ENCODE measurements around the gene TAF1A. TPM values are rescaled to one million over a fixed set of nuclear protein-coding genes. Genes with fewer than 3 reads are reported as not detected.

The TAF1A gene
- total RNA-seq, 1 experiment from 2014 or later = 14.8 TPM

DNA sequence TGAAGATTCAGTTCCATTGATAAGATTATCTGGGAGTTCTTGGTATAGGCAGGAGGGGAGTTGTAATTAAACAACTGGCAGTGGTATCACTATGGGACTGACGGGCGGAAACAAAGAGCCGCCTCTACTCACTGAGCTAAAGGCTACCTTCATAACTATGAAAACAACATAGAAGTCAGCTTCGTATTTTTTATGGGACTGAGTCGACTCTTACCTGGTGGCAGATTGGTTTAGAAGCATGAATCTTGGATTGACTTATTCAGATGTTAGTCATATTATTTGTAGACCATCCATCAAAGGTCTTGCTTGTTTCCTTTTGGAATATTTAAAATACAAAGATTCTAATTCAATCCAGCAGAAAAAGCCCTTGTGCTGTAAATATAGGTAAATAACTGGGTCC, 35.6 kb downstream of the TAF1A start:
- H3K9me3 Mint-ChIP-seq (ENCODE audit: unreplicated experiment) = no peaks in the 10 kb centered on the region
- H3K36me3 Mint-ChIP-seq (ENCODE audit: insufficient read depth, unreplicated experiment) = peaks cover 5% of the 10 kb centered on the region
- H3K4me1 Mint-ChIP-seq (ENCODE audit: low read depth, unreplicated experiment) = no peaks in the 10 kb centered on the region
- intact Hi-C loops (cut with micrococcal nuclease; ENCODE audit: unreplicated experiment) = no loop called here
- TF ChIP-seq, protein P1, sequence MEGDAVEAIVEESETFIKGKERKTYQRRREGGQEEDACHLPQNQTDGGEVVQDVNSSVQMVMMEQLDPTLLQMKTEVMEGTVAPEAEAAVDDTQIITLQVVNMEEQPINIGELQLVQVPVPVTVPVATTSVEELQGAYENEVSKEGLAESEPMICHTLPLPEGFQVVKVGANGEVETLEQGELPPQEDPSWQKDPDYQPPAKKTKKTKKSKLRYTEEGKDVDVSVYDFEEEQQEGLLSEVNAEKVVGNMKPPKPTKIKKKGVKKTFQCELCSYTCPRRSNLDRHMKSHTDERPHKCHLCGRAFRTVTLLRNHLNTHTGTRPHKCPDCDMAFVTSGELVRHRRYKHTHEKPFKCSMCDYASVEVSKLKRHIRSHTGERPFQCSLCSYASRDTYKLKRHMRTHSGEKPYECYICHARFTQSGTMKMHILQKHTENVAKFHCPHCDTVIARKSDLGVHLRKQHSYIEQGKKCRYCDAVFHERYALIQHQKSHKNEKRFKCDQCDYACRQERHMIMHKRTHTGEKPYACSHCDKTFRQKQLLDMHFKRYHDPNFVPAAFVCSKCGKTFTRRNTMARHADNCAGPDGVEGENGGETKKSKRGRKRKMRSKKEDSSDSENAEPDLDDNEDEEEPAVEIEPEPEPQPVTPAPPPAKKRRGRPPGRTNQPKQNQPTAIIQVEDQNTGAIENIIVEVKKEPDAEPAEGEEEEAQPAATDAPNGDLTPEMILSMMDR (IDR thresholded peaks at IDR 0.05; ENCODE audit: insufficient read depth in 1 of 2, low read depth in 1 of 2, low read length in 1 of 2, severe bottlenecking in 1 of 2, unreplicated experiment in 1 of 2) = no peak
- Histone ChIP-seq H3K9me3 (no peaks in the 10 kb centered on the region), H3K36me3 (ENCODE audit: control insufficient read depth, insufficient read depth, low read length) (no peaks in the 10 kb centered on the region), H3K4me1 (no peaks in the 10 kb centered on the region), H3K4me3 (ENCODE audit: low read depth, low read length) (no peak overlapping the region), H3K27me3 (replicated peaks; ENCODE audit: control insufficient read depth, insufficient read depth, low read length) (no peaks in the 10 kb centered on the region)
- no peaks in the 10 kb centered on the region for H3K27me3 Mint-ChIP-seq (ENCODE audit: insufficient read depth, unreplicated experiment)
- ChIA-PET POLR2A (no interaction called here), CTCF (no interaction called here)
- no peak overlapping the region for H3K27ac Mint-ChIP-seq (ENCODE audit: unreplicated experiment)
- no TSS peak for BruUV-seq (replicated peaks)
- no peak for DNase-seq
- no peak overlapping the region for H3K4me3 Mint-ChIP-seq (ENCODE audit: unreplicated experiment)

DNA sequence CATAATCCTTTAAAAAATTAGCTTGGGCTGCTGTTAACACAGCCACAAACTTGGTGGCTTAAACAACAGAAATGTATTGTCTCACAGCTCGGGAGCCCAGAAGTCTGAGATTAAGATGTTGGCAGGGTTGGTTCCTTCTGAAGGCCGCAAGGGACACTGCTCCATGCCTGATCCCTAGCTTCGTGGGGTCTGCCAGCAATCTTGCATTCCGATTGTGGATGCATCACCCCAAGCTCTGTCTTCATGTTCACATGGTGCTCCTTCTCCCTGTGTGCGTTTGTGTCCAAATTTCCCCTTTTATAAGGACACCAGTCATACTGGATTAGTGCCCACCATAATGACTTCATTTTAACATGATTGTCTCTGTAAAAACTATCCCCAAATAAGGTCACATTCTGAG, 36.9 kb downstream of the TAF1A start:
- Mint-ChIP-seq H3K36me3 (ENCODE audit: insufficient read depth, unreplicated experiment) (peaks cover 5% of the 10 kb centered on the region), H3K27me3 (ENCODE audit: insufficient read depth, unreplicated experiment) (no peaks in the 10 kb centered on the region), H3K4me1 (ENCODE audit: low read depth, unreplicated experiment) (peaks cover 7% of the 10 kb centered on the region), H3K4me3 (ENCODE audit: unreplicated experiment) (no peak overlapping the region), H3K27ac (ENCODE audit: unreplicated experiment) (no peak overlapping the region), H3K9me3 (ENCODE audit: unreplicated experiment) (no peaks in the 10 kb centered on the region)
- BruUV-seq (replicated peaks) = no TSS peak
- intact Hi-C loops (cut with micrococcal nuclease; ENCODE audit: unreplicated experiment) = no loop called here
- H3K9me3 ChIP-seq = no peaks in the 10 kb centered on the region
- H3K4me1 ChIP-seq = no peaks in the 10 kb centered on the region
- no peaks in the 10 kb centered on the region for H3K27me3 ChIP-seq (replicated peaks; ENCODE audit: control insufficient read depth, insufficient read depth, low read length)
- no peaks in the 10 kb centered on the region for H3K36me3 ChIP-seq (ENCODE audit: control insufficient read depth, insufficient read depth, low read length)
- H3K4me3 ChIP-seq (ENCODE audit: low read depth, low read length) = no peak overlapping the region
- TF ChIP-seq, protein P1 (IDR thresholded peaks at IDR 0.05; ENCODE audit: insufficient read depth in 1 of 2, low read depth in 1 of 2, low read length in 1 of 2, severe bottlenecking in 1 of 2, unreplicated experiment in 1 of 2) = no peak
- ChIA-PET POLR2A (interaction anchor here (0.9 kb wide), 1 partner anchor 37 kb away, joined by 3 read pairs; the partner anchor contains the start of gene TAF1A), CTCF (interaction anchor here (0.8 kb wide), 1 partner anchor 82 kb away, joined by 3 read pairs; no protein-coding TSS in a partner anchor)
- no peak for DNase-seq

DNA sequence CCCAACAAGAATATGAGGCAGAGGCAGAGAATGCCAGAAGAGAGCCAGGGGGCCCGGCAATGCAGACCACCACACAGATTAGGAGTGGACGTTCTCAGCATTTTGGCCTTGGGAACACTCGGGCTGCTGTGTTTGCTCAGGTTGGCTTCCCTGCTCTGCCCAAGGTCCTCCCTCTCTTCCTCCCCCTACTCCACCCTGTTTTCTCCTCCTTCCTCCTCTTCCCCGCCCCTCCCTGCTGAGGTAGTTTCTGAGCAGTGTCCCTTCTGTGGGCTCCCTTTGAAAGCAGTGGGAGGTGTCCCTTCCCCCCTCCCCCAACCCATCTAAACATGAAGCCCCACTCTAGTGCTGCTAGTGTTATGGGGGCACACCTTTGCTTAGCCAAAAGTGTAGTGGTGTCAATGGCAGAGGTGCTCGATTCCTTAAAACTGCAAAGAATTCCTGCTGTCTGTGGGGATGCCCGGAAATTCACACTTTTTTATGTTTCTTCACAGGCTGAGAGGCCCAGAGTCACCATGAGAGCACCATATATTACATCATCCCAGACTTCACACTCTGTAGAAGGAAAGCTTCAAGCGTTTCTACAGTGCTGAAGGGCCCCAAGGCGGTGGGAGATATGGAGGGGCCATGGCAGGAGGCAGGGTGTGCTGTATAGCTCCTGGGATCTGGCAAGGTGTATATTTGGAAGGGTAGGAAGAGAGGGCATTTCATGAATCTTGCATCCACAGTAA, 41.6 kb downstream of the TAF1A start, which contains the start of gene HHIPL2:
Gene HHIPL2, minus strand, starts transcription at position 161 of the 728 bp plus-strand sequence. Its CDS starts 60 bp downstream, at position 101.
- BruUV-seq (replicated peaks) = no TSS peak
- peaks cover 7% of the 10 kb centered on the region for H3K4me1 Mint-ChIP-seq (ENCODE audit: low read depth, unreplicated experiment)
- no peak within 1 kb of the TSS for H3K27ac Mint-ChIP-seq (ENCODE audit: unreplicated experiment)
- no peak within 1 kb of the TSS for H3K4me3 ChIP-seq (ENCODE audit: low read depth, low read length)
- POLR2A ChIA-PET = no interaction called here
- intact Hi-C loops (cut with micrococcal nuclease; ENCODE audit: unreplicated experiment) = no loop called here
- no peaks in the 10 kb centered on the region for H3K36me3 Mint-ChIP-seq (ENCODE audit: insufficient read depth, unreplicated experiment)
- TF ChIP-seq, protein P1 (IDR thresholded peaks at IDR 0.05; ENCODE audit: insufficient read depth in 1 of 2, low read depth in 1 of 2, low read length in 1 of 2, severe bottlenecking in 1 of 2, unreplicated experiment in 1 of 2) = no peak
- H3K27me3 ChIP-seq (replicated peaks; ENCODE audit: control insufficient read depth, insufficient read depth, low read length) = no peaks in the 10 kb centered on the region
- H3K27me3 Mint-ChIP-seq (ENCODE audit: insufficient read depth, unreplicated experiment) = no peaks in the 10 kb centered on the region
- H3K36me3 ChIP-seq (ENCODE audit: control insufficient read depth, insufficient read depth, low read length) = no peaks in the 10 kb centered on the region
- H3K9me3 Mint-ChIP-seq (ENCODE audit: unreplicated experiment) = no peaks in the 10 kb centered on the region
- no peaks in the 10 kb centered on the region for H3K4me1 ChIP-seq
- CTCF ChIA-PET = interaction anchor here (0.9 kb wide), 1 partner anchor 41 kb away, joined by 3 read pairs; the partner anchor contains the start of gene TAF1A
- H3K9me3 ChIP-seq = no peaks in the 10 kb centered on the region
- DNase-seq = no peak
- no peak within 1 kb of the TSS for H3K4me3 Mint-ChIP-seq (ENCODE audit: unreplicated experiment)
